HT-29 (cell line): ENCODE data around the gene DNAJC13. TPM values are rescaled to one million over a fixed set of nuclear protein-coding genes. Genes with fewer than 3 reads are reported as not detected.

Experiments used
- DNase-seq: peaks from one replicate; pipeline ENCODE4 v3.0.0-alpha.2; 2015; ENCODE audit warnings: low spot score
- total RNA-seq: library from RNA; depleted of rRNA; stranded (reverse); fragments of >200 nt; shearing (Covaris generic); gene quantifications from 2 replicates; pipeline ENCODE4 v1.2.3, GENCODE V29; 2014

Gene DNAJC13
- total RNA-seq, 1 experiment from 2014 or later = 12.8 TPM

DNA sequence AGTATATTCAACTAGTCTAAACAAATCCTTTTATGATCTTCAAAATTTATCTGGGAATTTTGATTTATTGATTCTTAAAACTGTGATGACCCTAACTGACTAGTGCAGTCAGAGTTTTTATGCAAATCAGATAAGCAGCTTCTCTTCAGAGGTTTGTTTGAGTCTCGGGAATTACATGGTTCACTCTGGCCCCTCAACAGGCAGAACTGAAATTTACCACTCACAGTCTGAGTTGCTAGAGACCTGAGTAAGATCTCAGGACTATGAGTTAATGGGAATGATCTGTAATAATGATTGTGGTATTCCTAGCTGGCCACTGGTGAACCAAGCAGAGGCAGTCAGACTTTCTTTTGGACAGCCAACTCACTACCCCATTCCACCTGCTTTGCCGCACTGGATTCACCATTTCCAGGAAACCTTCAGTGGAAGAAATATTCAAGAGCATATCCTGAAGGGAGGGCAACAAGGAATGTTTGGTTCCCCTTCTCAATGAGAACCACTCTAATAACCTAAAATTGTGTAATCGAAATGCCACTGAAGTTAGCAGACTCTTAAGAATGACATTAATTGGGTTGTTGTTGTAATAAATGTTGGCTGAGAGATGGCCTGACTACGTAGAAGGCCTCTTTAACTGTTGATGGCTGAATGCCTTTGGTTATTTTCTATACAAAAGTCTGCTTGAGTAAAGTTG, 11.5 kb upstream of the DNAJC13 start:
- no peak for DNase-seq

GRCh38 chr3:132406587-132406986, 10.7 kb upstream of the DNAJC13 start:
- DNase-seq = no peak

- no peak for DNase-seq
Observed at GRCh38 chr3:132407025-132407424, 10.3 kb upstream of the DNAJC13 start.

GRCh38 chr3:132414841-132415240, 2.5 kb upstream of the DNAJC13 start:
- no peak for DNase-seq

DNA sequence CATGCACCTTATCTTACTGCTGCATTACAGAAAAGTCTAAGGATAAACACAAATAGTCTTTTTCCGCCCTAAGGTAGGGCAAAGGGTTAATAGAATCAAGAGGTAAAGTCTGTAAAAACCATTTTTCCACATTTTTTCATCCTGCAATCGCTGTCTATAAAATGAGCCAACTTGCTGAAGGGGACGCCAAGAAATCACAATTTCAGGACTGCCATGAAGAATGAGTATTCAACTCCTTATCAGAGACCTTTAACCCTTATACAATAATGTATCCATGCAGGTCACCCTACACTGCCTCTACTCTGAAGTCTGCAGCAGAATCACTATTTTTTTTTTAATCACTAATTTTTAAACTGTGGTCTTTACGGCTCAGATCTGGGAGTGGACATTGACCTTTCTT, 1.1 kb upstream of the DNAJC13 start:
- no peak for DNase-seq

DNA sequence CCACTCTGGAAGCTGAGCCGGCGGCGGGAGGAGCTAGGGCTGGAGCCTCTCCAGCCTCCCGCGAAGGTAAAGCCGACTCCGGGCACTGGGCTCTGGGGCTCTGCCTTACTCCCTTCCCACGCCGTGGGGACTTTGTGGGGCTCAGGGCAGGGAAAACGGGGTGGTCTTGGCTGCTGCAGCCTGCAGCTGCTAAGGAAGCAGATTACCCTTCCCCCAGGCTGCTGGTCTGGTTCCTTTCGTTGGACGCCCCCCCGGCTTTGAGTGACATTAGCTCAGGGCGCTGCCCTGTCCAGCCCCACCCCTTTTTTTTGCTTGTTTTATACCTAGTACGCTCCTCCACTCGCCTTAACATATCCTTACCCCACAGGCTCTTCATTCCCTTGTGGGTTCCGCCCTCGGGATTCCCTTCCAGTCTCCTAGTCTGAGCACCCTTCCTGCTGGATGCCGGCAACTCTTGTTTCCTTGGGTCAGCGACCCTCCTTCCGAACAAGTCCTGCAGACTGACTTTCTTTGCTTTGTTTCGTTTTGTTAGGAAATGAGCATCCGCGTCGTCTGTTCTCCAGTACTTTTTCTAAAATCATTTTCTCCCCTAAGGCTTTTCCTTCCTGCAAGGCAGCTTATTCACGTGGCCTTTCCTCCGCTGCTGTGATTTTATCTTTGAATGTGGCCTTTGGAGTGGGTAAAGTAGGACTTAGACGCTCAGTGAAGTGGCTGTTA, 551 bp downstream of the DNAJC13 start:
- peak; percentile 58 for DNase-seq

GRCh38 chr3:132418916-132419315, 1.6 kb downstream of the DNAJC13 start:
- no peak for DNase-seq

- DNase-seq = no peak
Observed at GRCh38 chr3:132421832-132422231, 4.5 kb downstream of the DNAJC13 start.

DNA sequence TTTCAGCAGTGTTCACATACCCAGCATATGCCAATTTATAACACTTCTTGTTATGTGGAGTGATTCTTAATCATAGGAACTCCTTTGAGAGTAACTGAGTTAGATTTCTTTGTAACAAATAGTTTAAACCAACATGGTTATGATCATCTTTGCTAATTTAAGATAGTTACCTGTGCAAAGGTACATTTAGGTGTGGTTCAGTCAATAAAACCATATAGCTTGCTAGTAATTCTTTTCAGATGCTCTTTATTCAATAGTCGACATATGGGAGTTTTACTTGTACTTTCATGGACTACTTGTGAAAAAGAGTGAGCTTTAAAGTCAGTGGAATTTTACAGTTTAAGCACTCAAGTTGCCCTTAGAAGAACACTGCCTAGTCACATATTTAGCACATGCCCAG, 5.2 kb downstream of the DNAJC13 start:
- no peak for DNase-seq

GRCh38 chr3:132432639-132433038, 15.3 kb downstream of the DNAJC13 start:
- DNase-seq = peak; percentile 64

DNA sequence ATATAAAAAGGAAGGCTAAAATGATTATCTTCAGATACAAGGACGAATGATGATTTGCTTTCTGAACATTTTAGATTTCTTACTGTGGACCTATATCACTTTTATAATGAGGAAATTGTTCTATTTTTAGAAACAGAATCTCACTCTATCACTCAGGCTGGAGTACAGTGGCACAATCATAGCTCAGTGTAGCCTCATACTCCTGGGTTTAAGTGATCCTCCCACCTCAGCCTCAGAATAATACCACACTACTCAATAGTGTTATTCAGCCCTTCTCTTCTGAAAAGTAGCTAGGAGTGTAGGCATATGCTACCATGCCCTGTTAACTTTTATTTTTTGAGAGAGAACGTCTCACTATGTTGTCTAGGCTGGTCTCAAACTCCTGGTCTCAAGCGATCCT, 15.8 kb downstream of the DNAJC13 start:
- no peak for DNase-seq

DNA sequence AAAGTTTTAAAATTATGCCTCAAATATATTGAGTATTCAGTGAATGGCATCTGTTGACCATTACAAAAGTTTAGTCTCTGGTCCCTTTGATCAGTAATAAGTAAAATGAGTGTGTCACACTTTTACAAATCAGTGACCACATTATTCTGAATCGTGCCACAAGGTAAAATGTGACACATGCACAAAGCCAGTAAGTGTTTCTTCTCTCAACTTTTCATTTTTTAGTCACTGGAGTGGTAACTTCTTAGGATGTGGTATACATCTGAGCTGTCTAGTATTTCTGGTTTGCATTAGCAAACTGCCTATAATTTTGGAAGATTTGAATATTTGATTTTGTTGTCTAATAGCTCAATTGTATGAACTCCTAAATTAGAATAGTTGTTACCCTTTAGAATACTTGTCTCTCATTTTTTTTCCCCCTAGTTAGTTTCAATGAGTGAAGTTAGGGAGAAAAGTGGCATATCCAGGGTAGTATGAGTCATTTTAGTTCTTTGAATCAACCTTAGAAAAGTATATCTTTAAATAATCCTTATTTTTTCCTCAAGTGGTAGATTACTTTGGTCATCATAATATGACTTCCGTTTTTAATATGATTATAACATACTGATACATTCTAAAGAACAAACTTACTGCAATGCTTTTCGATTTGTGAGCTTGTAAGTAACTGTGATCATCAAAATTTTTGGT, 18.1 kb downstream of the DNAJC13 start:
- no peak for DNase-seq

GRCh38 chr3:132435911-132436425, 18.7 kb downstream of the DNAJC13 start:
- no peak for DNase-seq

DNA sequence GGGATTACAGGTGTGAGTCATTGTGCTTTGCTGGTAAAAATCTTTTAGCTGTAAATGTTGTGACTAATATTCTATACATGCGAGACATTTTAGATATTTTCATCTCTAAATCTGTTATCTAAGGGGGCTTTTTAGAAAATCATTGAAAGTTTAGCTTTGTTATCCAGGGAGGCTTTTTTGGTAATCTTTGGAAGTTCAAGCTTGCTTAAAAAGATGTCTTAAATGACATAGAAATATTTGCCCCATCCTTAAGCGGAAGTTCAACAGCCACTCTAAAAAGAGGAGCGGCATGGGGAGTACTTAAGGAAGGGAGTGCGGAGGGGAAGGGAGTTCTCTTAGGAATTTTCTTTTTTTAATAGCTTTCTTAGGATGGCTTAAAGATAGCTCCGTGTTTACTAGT, 26.1 kb downstream of the DNAJC13 start:
- no peak for DNase-seq

GRCh38 chr3:132444383-132444782, 27.1 kb downstream of the DNAJC13 start:
- DNase-seq = no peak

DNA sequence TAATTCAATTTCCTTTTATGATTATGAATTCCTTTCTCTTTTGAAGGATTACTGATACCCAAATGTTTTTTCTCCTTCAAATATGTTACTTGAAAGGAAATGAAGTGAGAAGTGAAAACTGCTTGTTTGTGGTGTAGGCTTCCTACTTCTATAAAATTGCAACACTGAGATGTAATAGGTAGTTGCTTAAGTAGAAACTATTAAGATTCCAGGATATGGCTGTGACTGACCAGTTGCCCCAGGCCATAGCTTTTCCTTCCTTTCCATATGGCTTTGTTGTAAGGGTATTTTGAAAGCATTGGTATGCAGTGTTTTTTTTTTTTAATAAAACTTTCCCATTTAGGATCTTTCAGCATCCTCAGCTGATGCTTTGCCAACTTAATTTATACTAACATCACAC, 28.5 kb downstream of the DNAJC13 start:
- no peak for DNase-seq

GRCh38 chr3:132448216-132448961, 31.1 kb downstream of the DNAJC13 start:
- DNase-seq = no peak

DNA sequence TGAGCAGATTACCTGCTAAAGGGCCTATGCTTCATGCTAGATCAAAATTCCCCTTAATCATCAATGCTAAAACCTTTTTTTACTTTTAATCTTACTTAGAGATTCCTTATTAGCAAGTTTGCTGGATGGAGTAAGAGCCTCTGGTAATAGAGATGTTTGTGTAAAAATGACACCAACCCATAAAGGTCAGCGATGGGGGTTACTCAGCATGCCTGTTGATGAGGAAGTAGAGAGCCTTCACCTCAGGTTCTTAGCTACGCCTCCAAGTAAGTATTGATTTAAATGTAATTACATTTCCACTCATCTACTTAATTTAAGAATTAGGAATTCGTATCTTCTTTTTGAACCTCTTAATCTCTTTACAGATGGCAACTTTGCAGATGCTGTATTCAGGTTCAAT, 38.8 kb downstream of the DNAJC13 start:
- no peak for DNase-seq

GRCh38 chr3:132456571-132456970, 39.3 kb downstream of the DNAJC13 start:
- DNase-seq = no peak

DNA sequence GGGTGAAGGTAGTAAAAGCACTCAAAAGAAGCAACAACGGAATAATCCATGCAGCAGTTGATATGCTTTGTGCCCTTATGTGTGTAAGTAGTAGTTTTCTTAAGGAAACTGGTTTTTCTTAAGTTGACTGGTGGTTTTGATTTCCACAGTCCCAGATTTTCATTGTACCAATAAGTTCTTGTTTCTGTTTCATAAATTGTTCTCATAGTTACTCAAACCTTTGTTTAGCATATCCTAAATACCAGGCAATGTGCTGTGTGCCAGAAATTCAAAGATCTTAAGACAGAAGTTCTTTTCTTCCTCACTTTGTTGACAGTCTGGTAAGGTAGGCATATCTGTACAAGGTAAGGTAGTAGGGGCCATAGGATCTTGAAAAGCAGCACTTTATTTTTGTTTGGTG, 40.0 kb downstream of the DNAJC13 start:
- no peak for DNase-seq

- DNase-seq = no peak
Observed at GRCh38 chr3:132459551-132459950, 42.2 kb downstream of the DNAJC13 start.

GRCh38 chr3:132461544-132461943, 44.2 kb downstream of the DNAJC13 start:
- DNase-seq = no peak
